T-helper 2 cell treated with Interferon-gamma antibody and Interleukin-4, amounts not matched to agents 5 μg/mL and 100 μg/mL, for 36 hours (primary cell): ENCODE measurements around the gene MED20.

Experiments used
- DNase-seq: peaks from one replicate; pipeline ENCODE4 v3.0.0; 2021; ENCODE audit warnings: low spot score
- H3K27ac Mint-ChIP-seq: one replicate; pipeline ENCODE4 v1.8.0; 2021; ENCODE audit warnings: mild to moderate bottlenecking, mixed read lengths
- H3K27me3 Mint-ChIP-seq: one replicate; pipeline ENCODE4 v1.8.0; 2021; ENCODE audit warnings: low read depth, mixed read lengths
- H3K36me3 Mint-ChIP-seq: one replicate; pipeline ENCODE4 v1.8.0; 2021; ENCODE audit warnings: low read depth, mixed read lengths
- H3K4me1 Mint-ChIP-seq: one replicate; pipeline ENCODE4 v1.8.0; 2021; ENCODE audit warnings: low read depth, mixed read lengths
- H3K4me3 Mint-ChIP-seq: one replicate; pipeline ENCODE4 v1.8.0; 2022; ENCODE audit warnings: mild to moderate bottlenecking, moderate library complexity, mixed read lengths
- H3K9me3 Mint-ChIP-seq: one replicate; pipeline ENCODE4 v1.8.0; 2021; ENCODE audit warnings: mixed read lengths

MED20 gene

DNA sequence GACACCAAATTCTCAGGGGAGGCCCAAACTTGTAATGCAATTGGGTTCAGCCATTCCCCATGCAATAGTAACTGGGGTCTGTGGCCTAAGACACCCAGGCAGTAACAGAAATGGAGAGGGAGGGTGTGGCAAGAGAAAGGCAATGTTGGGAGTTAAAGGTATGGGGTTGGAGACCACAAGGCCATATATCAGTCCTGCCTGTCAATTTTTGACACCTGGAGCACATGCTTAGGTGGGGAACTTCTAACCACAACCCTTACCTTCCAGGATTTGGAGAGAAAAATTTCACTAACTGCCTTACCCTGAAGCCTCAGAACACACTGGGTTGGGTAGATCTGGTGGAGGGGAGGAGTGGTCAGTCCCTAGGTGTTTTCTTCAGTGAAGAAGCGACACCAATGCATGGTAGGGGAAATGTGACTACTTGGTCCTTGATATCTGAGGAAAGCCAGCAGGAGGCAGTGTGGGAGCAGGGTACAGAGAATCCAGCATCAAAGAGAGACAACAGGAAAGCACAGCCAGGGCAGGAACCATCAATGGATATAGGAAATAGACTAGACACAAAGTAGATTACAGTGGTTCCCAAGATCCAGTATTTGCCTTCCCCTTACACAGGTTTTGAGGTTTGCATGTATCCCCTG is 18.9 kb downstream of the MED20 start:
- DNase-seq: peak; percentile 32
- Mint-ChIP-seq H3K36me3 (peaks cover 25% of the 10 kb centered on the region), H3K4me1 (peaks cover 14% of the 10 kb centered on the region), H3K27me3 (no peaks in the 10 kb centered on the region), H3K9me3 (no peaks in the 10 kb centered on the region), H3K4me3 (no peak overlapping the region), H3K27ac (no peak overlapping the region)

DNA sequence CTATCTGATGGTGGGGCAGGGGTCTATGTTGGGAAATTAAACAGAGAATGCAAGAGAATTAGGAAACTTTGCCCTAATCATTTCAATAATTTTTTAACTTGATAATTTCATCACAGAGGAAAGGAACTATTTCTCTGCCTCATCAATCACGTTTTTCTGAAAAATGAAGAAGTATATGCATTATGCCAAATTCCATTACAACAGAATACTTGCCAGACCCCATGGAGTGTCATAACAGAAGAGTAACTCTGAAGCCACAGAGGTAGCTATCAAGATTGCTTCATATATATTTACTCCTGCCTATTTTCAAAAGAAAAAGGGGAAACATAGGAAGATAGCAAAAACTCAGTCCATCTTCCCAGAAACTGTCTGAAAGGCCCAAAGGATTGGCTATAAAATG is 20.1 kb downstream of the MED20 start:
- H3K4me3 Mint-ChIP-seq: no peak overlapping the region
- no peaks in the 10 kb centered on the region for H3K9me3 Mint-ChIP-seq
- H3K36me3 Mint-ChIP-seq: peaks cover 17% of the 10 kb centered on the region

DNA sequence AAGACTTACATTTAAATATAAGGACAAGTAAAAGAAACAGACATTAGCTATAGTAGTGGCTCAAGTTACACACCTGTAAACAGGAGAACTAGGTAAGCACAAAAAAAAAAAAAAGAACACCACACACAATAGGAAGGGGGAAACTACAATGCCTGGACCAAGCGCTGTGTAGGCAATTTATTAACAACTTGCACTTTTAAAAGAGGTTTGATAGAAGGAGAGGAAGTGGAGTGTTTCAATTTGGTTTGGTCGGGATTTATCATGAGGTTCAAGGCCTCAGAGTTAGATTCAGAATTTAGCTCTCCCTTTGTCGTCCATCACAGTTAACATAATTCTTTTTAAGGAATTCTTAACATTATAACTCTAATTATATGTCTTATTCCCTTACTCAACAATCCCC is 24.7 kb downstream of the MED20 start:
- Mint-ChIP-seq H3K27ac (peak overlapping the region; percentile 86), H3K4me1 (peaks cover 17% of the 10 kb centered on the region), H3K36me3 (peaks cover 3% of the 10 kb centered on the region), H3K4me3 (no peak overlapping the region), H3K27me3 (no peaks in the 10 kb centered on the region), H3K9me3 (no peaks in the 10 kb centered on the region)
- DNase-seq: no peak

More for the DNA sequence above, 20.1 kb downstream of the MED20 start:
- DNase-seq: no peak
- H3K27ac Mint-ChIP-seq: no peak overlapping the region
- peaks cover 23% of the 10 kb centered on the region for H3K4me1 Mint-ChIP-seq
- H3K27me3 Mint-ChIP-seq: no peaks in the 10 kb centered on the region

- no peaks in the 10 kb centered on the region for H3K9me3 Mint-ChIP-seq
- H3K4me3 Mint-ChIP-seq: no peak within 1 kb of the TSS
- peaks cover 17% of the 10 kb centered on the region for H3K4me1 Mint-ChIP-seq
- H3K36me3 Mint-ChIP-seq: no peaks in the 10 kb centered on the region
- no peaks in the 10 kb centered on the region for H3K27me3 Mint-ChIP-seq
- DNase-seq: peak; percentile 87
- H3K27ac Mint-ChIP-seq: peak within 1 kb of the TSS; percentile 86
Measured at GRCh38 chr6:41895300-41896233, 25.4 kb downstream of the MED20 start, which contains the start of gene USP49. Gene USP49, minus strand, starts transcription at chr6:41895375. Its CDS starts 88,392 bp downstream, at chr6:41806983.

- Mint-ChIP-seq H3K27me3 (no peaks in the 10 kb centered on the region), H3K9me3 (no peaks in the 10 kb centered on the region), H3K4me1 (peaks cover 17% of the 10 kb centered on the region), H3K36me3 (no peaks in the 10 kb centered on the region), H3K27ac (peak overlapping the region; percentile 86), H3K4me3 (no peak overlapping the region)
- no peak for DNase-seq
Measured at GRCh38 chr6:41894366-41895299, 26.3 kb downstream of the MED20 start.

DNA sequence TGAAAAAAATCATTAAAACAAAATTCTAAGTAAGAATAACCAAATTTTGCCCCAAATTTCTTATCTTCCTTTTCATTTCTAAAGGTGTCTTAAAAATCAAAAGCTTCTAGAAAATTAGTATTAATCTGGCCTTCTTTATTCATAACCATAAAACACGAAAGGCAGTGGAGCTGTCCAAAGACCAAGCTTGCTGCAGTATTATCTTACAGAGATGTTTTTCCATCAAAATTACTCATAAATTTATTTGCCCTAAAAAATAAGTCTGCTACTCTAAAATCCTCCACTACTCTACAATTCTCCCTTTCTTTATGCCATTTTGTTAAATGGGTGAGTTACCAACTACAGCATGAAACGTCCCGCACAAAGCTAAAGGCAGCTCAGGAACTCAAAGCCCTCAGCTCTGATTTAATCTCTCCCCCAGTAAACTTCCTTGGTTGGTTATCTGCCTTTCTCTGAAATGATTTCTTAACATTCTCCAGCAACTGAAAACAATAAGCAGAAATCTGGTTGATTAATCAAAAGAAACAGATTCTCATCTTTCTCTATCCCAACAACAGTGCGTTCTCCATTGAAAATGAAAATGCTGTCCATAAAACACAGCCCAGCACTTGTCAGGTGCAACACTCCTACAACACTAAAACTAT is 27.9 kb downstream of the MED20 start:
- Mint-ChIP-seq H3K9me3 (no peaks in the 10 kb centered on the region), H3K4me1 (peaks cover 17% of the 10 kb centered on the region), H3K27me3 (no peaks in the 10 kb centered on the region), H3K27ac (no peak overlapping the region), H3K4me3 (no peak overlapping the region), H3K36me3 (no peaks in the 10 kb centered on the region)
- no peak for DNase-seq

- no peak for DNase-seq
- H3K27me3 Mint-ChIP-seq: no peaks in the 10 kb centered on the region
- peaks cover 2% of the 10 kb centered on the region for H3K4me1 Mint-ChIP-seq
- H3K36me3 Mint-ChIP-seq: peaks cover 3% of the 10 kb centered on the region
- H3K27ac Mint-ChIP-seq: no peak overlapping the region
- H3K4me3 Mint-ChIP-seq: no peak overlapping the region
- H3K9me3 Mint-ChIP-seq: no peaks in the 10 kb centered on the region
Measured at GRCh38 chr6:41887331-41887751, 33.6 kb downstream of the MED20 start.

GRCh38 chr6:41885930-41886329 is 35.0 kb downstream of the MED20 start:
- H3K27ac Mint-ChIP-seq: no peak overlapping the region
- H3K4me1 Mint-ChIP-seq: peaks cover 1% of the 10 kb centered on the region
- DNase-seq: no peak
- no peaks in the 10 kb centered on the region for H3K27me3 Mint-ChIP-seq
- no peaks in the 10 kb centered on the region for H3K9me3 Mint-ChIP-seq
- no peak overlapping the region for H3K4me3 Mint-ChIP-seq
- peaks cover 3% of the 10 kb centered on the region for H3K36me3 Mint-ChIP-seq

- Mint-ChIP-seq H3K36me3 (peaks cover 3% of the 10 kb centered on the region), H3K4me3 (no peak overlapping the region), H3K27me3 (no peaks in the 10 kb centered on the region), H3K9me3 (no peaks in the 10 kb centered on the region), H3K4me1 (peaks cover 1% of the 10 kb centered on the region), H3K27ac (no peak overlapping the region)
- no peak for DNase-seq
Measured at GRCh38 chr6:41884957-41885356, 36.0 kb downstream of the MED20 start.

DNA sequence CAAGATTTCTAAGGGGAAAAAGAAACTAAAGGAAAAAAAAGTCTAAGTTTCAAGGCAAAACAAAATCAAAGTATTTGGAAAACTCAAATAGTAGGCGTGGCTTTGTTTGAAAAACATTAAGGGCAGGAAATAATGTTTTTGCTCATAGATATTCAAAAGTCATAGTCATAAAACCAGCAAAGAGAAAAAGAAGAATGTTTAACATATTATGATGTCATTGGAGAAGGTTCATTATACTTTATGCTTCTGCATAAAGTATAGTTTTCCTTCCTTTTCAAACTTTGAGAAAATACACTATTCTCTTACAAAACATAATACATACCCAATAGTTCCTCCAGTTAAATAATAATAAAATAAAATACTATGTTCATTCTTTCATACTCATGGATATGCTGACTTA is 39.4 kb downstream of the MED20 start:
- Mint-ChIP-seq H3K27ac (no peak overlapping the region), H3K4me3 (no peak overlapping the region), H3K36me3 (peaks cover 3% of the 10 kb centered on the region), H3K4me1 (no peaks in the 10 kb centered on the region), H3K27me3 (no peaks in the 10 kb centered on the region), H3K9me3 (no peaks in the 10 kb centered on the region)
- no peak for DNase-seq

GRCh38 chr6:41878961-41879405 is 42.0 kb downstream of the MED20 start:
- Mint-ChIP-seq H3K9me3 (no peaks in the 10 kb centered on the region), H3K27me3 (no peaks in the 10 kb centered on the region), H3K36me3 (no peaks in the 10 kb centered on the region), H3K4me1 (no peaks in the 10 kb centered on the region), H3K27ac (no peak overlapping the region), H3K4me3 (no peak overlapping the region)
- DNase-seq: no peak

- Mint-ChIP-seq H3K36me3 (no peaks in the 10 kb centered on the region), H3K4me1 (no peaks in the 10 kb centered on the region), H3K27me3 (no peaks in the 10 kb centered on the region), H3K9me3 (no peaks in the 10 kb centered on the region), H3K27ac (no peak overlapping the region), H3K4me3 (no peak overlapping the region)
- DNase-seq: no peak
Measured at GRCh38 chr6:41878246-41878645, 42.7 kb downstream of the MED20 start.

DNA sequence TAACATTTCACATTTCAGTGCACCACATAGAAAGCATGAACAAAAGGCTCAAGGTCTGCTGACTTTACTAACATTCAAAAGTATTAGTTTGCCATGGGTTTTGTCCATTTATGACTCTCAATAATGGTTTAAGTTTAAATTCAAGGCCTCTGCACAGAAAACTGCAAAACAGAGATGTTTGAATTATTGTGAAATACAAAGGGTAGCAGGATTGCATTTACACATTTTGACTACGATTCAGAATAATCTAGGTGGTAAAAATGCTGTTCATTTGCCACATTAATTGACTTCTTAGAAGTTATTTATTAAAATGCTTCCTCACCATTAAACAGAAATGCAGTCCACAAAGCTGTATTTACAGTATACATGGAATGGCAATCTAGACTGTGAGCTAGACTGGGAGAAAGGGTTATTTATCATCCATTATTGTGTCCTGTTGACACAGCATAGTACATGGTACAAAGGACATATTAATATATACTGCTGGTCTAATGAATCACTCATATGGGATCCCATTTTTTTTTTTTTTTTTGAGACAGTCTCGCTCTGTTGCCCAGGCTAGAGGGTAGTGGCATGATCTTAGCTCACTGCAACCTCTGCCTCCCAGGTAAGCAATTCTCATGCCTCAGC is 43.8 kb downstream of the MED20 start:
- H3K27me3 Mint-ChIP-seq: no peaks in the 10 kb centered on the region
- H3K27ac Mint-ChIP-seq: no peak overlapping the region
- no peaks in the 10 kb centered on the region for H3K36me3 Mint-ChIP-seq
- no peaks in the 10 kb centered on the region for H3K9me3 Mint-ChIP-seq
- H3K4me1 Mint-ChIP-seq: no peaks in the 10 kb centered on the region
- no peak overlapping the region for H3K4me3 Mint-ChIP-seq
- no peak for DNase-seq
